Limb (tissue), 2 donors: ENCODE measurements around the gene MDFIC.

Source experiments
- DNase-seq, 2 donors: peaks; one replicate each; pipeline ENCODE4 v3.0.0-alpha.2; 2016; ENCODE audit errors: extremely low spot score in 2 of 2

MDFIC gene

GRCh38 chr7:115038158-115038557 is 116.3 kb downstream of the MDFIC start:
- no peak for DNase-seq

- DNase-seq, result no peak
These were observed 118.2 kb downstream of the MDFIC start for GRCh38 chr7:115040057-115040456.

GRCh38 chr7:115040495-115040894 is 118.6 kb downstream of the MDFIC start:
- DNase-seq, result no peak

GRCh38 chr7:115042596-115042995 is 120.7 kb downstream of the MDFIC start:
- no peak for DNase-seq

- DNase-seq, result no peak
These were observed 121.7 kb downstream of the MDFIC start for GRCh38 chr7:115043605-115044004.

GRCh38 chr7:115044224-115044623 is 122.3 kb downstream of the MDFIC start:
- no peak for DNase-seq

- DNase-seq, result no peak
These were observed 126.2 kb downstream of the MDFIC start for GRCh38 chr7:115047958-115048720.

- no peak for DNase-seq
These were observed 130.8 kb downstream of the MDFIC start for GRCh38 chr7:115052706-115053105.

- DNase-seq, result no peak
These were observed 132.7 kb downstream of the MDFIC start for GRCh38 chr7:115054478-115055065.

GRCh38 chr7:115056019-115056418 is 134.1 kb downstream of the MDFIC start:
- no peak for DNase-seq

GRCh38 chr7:115058726-115059125 is 136.8 kb downstream of the MDFIC start:
- peak in 1 of 2 donors; percentile 24 for DNase-seq

GRCh38 chr7:115059321-115059720 is 137.4 kb downstream of the MDFIC start:
- DNase-seq, result no peak

GRCh38 chr7:115060095-115060870 is 138.4 kb downstream of the MDFIC start:
- DNase-seq, result no peak

GRCh38 chr7:115066050-115066449 is 144.2 kb downstream of the MDFIC start:
- no peak for DNase-seq

- DNase-seq, result no peak
These were observed 144.7 kb downstream of the MDFIC start for GRCh38 chr7:115066634-115067033.

- DNase-seq, result no peak
These were observed 146.3 kb downstream of the MDFIC start for GRCh38 chr7:115068220-115068619.
